Breast epithelium (tissue), 4 donors: ENCODE measurements around the gene NDST4. TPM values are rescaled to one million over a fixed set of nuclear protein-coding genes. Genes with fewer than 3 reads are reported as not detected.

Experiments used
- DNase-seq, 2 donors: peaks; one replicate each; pipeline ENCODE4 v3.0.0-alpha.2; 2019; ENCODE audit warnings: low spot score in 2 of 2
- H3K27ac ChIP-seq, 2 donors: fragments of 200-600 bp; sonication (generic) in 1 of 2; one replicate each; pipeline ENCODE4 v1.5.1; 2016 to 2019; ENCODE audit warnings: mild to moderate bottlenecking in 1 of 2
- H3K27me3 ChIP-seq, 2 donors: fragments of 200-600 bp; sonication (generic) in 1 of 2; one replicate each; pipeline versions ENCODE4 v1.5.1 to v1.6.0; 2017 to 2019; ENCODE audit warnings: control low read depth in 1 of 2, mild to moderate bottlenecking in 1 of 2
- H3K36me3 ChIP-seq: fragments of 200-600 bp; one replicate; pipeline ENCODE4 v1.5.1; 2019
- H3K4me1 ChIP-seq, 2 donors: fragments of 200-600 bp; sonication (generic); one replicate each; pipeline ENCODE4 v1.5.1; 2016 to 2019; ENCODE audit warnings: control low read depth in 1 of 2
- H3K4me3 ChIP-seq, 3 donors: fragments of 200-600 bp; sonication (generic); 1 replicate in 2 of 3; 2 replicates in 1 of 3; pipeline ENCODE4 v1.5.1; 2016 to 2019; ENCODE audit warnings: mild to moderate bottlenecking in 3 of 3, moderate library complexity in 2 of 3
- H3K9me3 ChIP-seq, 2 donors: fragments of 200-600 bp; sonication (generic) in 1 of 2; one replicate each; pipeline ENCODE4 v1.5.1; 2016 to 2019; ENCODE audit warnings: control low read depth in 1 of 2
- POLR2A ChIP-seq: fragments of 450-650 bp; IDR thresholded peaks from one replicate; pipeline ENCODE4 v1.6.1; 2016; ENCODE audit warnings: antibody characterized with exemption, mild to moderate bottlenecking, moderate library complexity
- POLR2AphosphoS5 ChIP-seq, 3 donors: sonication (generic); formaldehyde crosslinking; IDR thresholded peaks; one replicate each; pipeline ENCODE4 v1.6.1; 2017; ENCODE audit warnings: antibody characterized with exemption in 3 of 3
- intact Hi-C: fragments of 100-400 bp; cut with DNase I; formaldehyde crosslinking; loops from one replicate; pipeline ENCODE4 v1.15.1; 2023; ENCODE audit warnings: low total_unique reads
- total RNA-seq, 3 donors: library from RNA; depleted of rRNA; stranded (reverse); fragments of >200 nt; gene quantifications; one replicate each; pipeline ENCODE4 v1.1.0, GENCODE V29; 2016
- TF ChIP-seq, protein P1 (sequence below), 3 donors: fragments of 450-650 bp; IDR thresholded peaks; one replicate each; pipeline ENCODE4 v1.5.1; 2016 to 2017; ENCODE audit warnings: antibody characterized with exemption in 3 of 3, mild to moderate bottlenecking in 3 of 3, moderate library complexity in 3 of 3

NDST4 gene
- total RNA-seq, 3 donors from 2014 or later, result not detected

DNA sequence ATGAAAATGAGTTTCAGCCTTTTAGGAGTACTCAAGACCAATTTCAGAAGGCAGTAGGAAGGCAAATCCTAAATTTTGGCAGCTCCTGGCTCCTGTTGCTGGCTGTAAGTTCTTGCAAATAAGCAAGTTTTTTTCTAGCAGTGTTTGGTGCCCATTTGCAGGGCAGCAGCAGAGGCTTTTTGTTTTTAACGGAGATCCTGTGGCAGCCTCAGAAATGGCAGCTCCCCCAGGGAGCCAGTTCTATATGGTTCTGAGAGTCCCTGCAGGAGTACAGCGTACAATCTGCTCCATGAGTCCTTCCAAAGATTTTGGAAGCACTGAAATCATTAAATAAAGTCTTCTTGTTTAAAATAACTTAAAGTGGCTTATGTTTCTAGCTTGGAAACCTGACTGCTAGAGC is 171.9 kb downstream of the NDST4 start:
- Histone ChIP-seq H3K4me3 (no peak overlapping the region), H3K9me3 (no peaks in the 10 kb centered on the region), H3K27me3 (no peaks in the 10 kb centered on the region), H3K27ac (no peak overlapping the region), H3K36me3 (no peaks in the 10 kb centered on the region), H3K4me1 (no peaks in the 10 kb centered on the region)
- no peak for DNase-seq
- intact Hi-C loops, result no loop called here
- TF ChIP-seq, protein P1, sequence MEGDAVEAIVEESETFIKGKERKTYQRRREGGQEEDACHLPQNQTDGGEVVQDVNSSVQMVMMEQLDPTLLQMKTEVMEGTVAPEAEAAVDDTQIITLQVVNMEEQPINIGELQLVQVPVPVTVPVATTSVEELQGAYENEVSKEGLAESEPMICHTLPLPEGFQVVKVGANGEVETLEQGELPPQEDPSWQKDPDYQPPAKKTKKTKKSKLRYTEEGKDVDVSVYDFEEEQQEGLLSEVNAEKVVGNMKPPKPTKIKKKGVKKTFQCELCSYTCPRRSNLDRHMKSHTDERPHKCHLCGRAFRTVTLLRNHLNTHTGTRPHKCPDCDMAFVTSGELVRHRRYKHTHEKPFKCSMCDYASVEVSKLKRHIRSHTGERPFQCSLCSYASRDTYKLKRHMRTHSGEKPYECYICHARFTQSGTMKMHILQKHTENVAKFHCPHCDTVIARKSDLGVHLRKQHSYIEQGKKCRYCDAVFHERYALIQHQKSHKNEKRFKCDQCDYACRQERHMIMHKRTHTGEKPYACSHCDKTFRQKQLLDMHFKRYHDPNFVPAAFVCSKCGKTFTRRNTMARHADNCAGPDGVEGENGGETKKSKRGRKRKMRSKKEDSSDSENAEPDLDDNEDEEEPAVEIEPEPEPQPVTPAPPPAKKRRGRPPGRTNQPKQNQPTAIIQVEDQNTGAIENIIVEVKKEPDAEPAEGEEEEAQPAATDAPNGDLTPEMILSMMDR (IDR thresholded peaks at IDR 0.05), result no peak
- no peak for TF ChIP-seq POLR2A
- no peak for TF ChIP-seq POLR2AphosphoS5 (IDR thresholded peaks at IDR 0.05)

GRCh38 chr4:114927881-114928280 is 185.5 kb downstream of the NDST4 start:
- Histone ChIP-seq H3K27me3 (no peaks in the 10 kb centered on the region), H3K27ac (no peak overlapping the region), H3K9me3 (no peaks in the 10 kb centered on the region), H3K4me3 (no peak overlapping the region), H3K4me1 (no peaks in the 10 kb centered on the region), H3K36me3 (no peaks in the 10 kb centered on the region)
- no peak for DNase-seq
- TF ChIP-seq POLR2A (no peak), POLR2AphosphoS5 (IDR thresholded peaks at IDR 0.05) (no peak)
- TF ChIP-seq, protein P1 (IDR thresholded peaks at IDR 0.05), result no peak
- intact Hi-C loops, result no loop called here

DNA sequence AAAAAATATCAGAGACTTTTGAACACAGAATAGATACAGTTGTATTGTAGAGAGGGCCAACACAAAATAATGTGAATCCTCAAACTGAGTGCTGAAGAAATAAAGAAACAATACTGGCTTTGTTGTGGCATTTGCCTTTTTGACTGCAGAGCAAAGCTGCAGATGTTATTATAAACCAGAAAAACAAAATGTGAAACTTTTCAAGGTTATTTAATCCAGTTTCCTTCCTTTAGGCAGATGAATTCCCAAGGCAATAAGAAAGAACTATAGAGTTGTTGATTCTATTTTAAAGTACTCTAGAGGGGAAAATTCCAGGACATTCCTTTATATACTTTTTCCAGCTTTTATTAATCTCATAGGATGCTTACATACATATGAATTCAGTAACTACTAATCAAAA is 186.8 kb downstream of the NDST4 start:
- no peaks in the 10 kb centered on the region for H3K36me3 ChIP-seq
- H3K27ac ChIP-seq, result no peak overlapping the region
- no peak for DNase-seq
- no peaks in the 10 kb centered on the region for H3K4me1 ChIP-seq
- H3K9me3 ChIP-seq, result no peaks in the 10 kb centered on the region
- H3K4me3 ChIP-seq, result no peak overlapping the region
- TF ChIP-seq, protein P1 (IDR thresholded peaks at IDR 0.05), result no peak
- TF ChIP-seq POLR2AphosphoS5 (IDR thresholded peaks at IDR 0.05) (no peak), POLR2A (no peak)
- no peaks in the 10 kb centered on the region for H3K27me3 ChIP-seq
- intact Hi-C loops, result no loop called here

DNA sequence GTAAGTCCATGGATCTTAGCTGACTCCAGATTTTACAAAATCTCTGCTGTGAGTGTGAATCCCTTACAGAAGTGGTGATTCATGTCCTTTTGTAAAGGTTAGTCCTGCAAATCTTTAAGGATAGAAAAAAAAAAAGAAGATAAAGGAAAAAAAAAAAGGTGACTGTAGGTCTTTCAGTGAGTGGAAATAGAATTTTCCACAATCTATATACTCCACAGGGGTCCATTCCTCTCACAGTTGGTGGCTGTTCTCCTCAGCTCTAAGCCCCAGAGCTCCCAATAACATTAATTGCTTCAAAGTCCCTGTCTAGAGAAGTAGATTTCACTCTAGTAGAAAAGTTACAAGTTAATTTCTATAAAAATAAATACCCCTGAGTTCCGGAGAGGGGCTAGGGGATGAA is 189.1 kb downstream of the NDST4 start:
- no peak overlapping the region for H3K27ac ChIP-seq
- no peak for TF ChIP-seq POLR2A
- TF ChIP-seq, protein P1 (IDR thresholded peaks at IDR 0.05), result no peak
- TF ChIP-seq POLR2AphosphoS5 (IDR thresholded peaks at IDR 0.05), result no peak
- H3K9me3 ChIP-seq, result no peaks in the 10 kb centered on the region

DNA sequence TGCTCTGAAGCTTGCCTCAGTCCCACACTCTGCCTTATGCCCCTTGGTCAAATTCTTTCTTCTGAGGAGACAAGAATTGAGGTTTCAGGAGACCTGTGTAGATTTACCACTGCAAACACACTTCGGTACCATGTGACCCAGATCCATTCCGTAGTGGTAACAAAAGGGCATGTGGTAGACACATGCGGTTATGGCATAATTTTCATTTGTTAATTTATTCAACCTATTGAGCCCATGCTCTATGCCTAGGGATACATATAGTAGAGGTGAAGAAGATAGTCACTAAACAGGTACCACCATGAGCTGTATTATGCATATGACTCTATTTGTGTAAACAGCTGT is 190.9 kb downstream of the NDST4 start:
- no peak for TF ChIP-seq POLR2AphosphoS5 (IDR thresholded peaks at IDR 0.05)
- TF ChIP-seq, protein P1 (IDR thresholded peaks at IDR 0.05), result no peak
- no peak for TF ChIP-seq POLR2A
- Histone ChIP-seq H3K27me3 (no peaks in the 10 kb centered on the region), H3K36me3 (no peaks in the 10 kb centered on the region), H3K4me1 (no peaks in the 10 kb centered on the region), H3K9me3 (no peaks in the 10 kb centered on the region), H3K4me3 (no peak overlapping the region), H3K27ac (no peak overlapping the region)
- intact Hi-C loops, result no loop called here
- no peak for DNase-seq

More for the DNA sequence above, 189.1 kb downstream of the NDST4 start:
- H3K4me3 ChIP-seq, result no peak overlapping the region
- H3K27me3 ChIP-seq, result no peaks in the 10 kb centered on the region
- no peak for DNase-seq
- H3K4me1 ChIP-seq, result no peaks in the 10 kb centered on the region
- intact Hi-C loops, result no loop called here
- H3K36me3 ChIP-seq, result no peaks in the 10 kb centered on the region
